Nephron progenitor cell (in vitro differentiated cells): ENCODE data around the gene MUSTN1.

Source experiments
- DNase-seq: peaks from one replicate; pipeline ENCODE4 v3.0.0; 2021
- H3K27ac Mint-ChIP-seq: 2 replicates; pipeline ENCODE4 v1.8.0; 2021; ENCODE audit warnings: mild to moderate bottlenecking, moderate library complexity, mixed read lengths
- H3K27me3 Mint-ChIP-seq: 2 replicates; pipeline ENCODE4 v1.8.0; 2021; ENCODE audit warnings: mild to moderate bottlenecking, low read depth, mixed read lengths; ENCODE audit not compliant: poor library complexity
- H3K36me3 Mint-ChIP-seq: 2 replicates; pipeline ENCODE4 v1.8.0; 2021; ENCODE audit warnings: low read depth, mixed read lengths
- H3K4me1 Mint-ChIP-seq: 2 replicates; pipeline ENCODE4 v1.8.0; 2021; ENCODE audit warnings: mixed read lengths
- H3K4me3 Mint-ChIP-seq: 2 replicates; pipeline ENCODE4 v1.8.0; 2021; ENCODE audit warnings: mild to moderate bottlenecking, moderate library complexity, mixed read lengths
- H3K9me3 Mint-ChIP-seq: 2 replicates; pipeline ENCODE4 v1.8.0; 2021; ENCODE audit warnings: mild to moderate bottlenecking, moderate library complexity, mixed read lengths
- TF ChIP-seq, protein P1 (sequence below): fragments of 200-600 bp; sonication (generic); IDR thresholded peaks from 2 replicates; pipeline ENCODE4 v1.5.0; 2021; ENCODE audit warnings: antibody characterized with exemption

MUSTN1 gene

DNA sequence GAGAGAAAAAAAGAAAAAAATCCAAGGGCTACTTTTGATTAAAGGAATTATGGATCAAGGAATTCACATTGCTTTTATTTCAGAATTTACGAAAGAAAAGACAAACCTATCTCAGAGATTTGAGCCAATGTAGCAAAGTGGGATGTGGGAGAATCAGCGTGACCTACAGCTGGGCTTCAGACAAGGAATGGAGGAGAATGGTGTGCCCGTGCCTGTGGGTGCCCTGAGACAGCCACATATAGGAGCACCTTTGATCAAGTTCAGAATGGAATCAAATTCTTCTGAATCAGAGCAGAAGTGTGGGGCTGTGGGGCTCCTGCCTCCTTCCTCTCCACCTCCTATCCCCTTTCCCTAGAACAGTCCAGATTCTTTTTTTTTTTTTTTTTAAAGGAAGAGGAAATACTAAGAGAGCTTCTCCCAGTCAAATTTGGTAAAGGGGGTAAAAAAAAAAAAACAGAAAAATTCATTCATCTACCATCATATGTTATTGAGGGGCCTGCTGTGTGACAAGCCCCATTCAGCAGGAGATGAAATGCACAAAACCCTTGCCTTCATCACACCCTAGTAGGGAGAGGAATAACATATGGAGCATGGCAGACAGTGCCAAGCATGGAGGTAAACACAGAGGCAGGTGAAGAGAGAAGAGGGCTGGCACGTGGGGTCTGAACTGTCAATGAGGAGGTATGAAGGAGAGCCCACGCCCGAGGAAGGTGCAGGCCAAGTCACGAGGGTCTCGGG is 25.0 kb upstream of the MUSTN1 start:
- Mint-ChIP-seq H3K36me3 (peaks cover 25% of the 10 kb centered on the region), H3K27me3 (peaks cover 4% of the 10 kb centered on the region), H3K4me1 (no peaks in the 10 kb centered on the region), H3K27ac (no peak overlapping the region), H3K9me3 (peaks cover 26% of the 10 kb centered on the region), H3K4me3 (no peak overlapping the region)
- DNase-seq: no peak
- TF ChIP-seq, protein P1, sequence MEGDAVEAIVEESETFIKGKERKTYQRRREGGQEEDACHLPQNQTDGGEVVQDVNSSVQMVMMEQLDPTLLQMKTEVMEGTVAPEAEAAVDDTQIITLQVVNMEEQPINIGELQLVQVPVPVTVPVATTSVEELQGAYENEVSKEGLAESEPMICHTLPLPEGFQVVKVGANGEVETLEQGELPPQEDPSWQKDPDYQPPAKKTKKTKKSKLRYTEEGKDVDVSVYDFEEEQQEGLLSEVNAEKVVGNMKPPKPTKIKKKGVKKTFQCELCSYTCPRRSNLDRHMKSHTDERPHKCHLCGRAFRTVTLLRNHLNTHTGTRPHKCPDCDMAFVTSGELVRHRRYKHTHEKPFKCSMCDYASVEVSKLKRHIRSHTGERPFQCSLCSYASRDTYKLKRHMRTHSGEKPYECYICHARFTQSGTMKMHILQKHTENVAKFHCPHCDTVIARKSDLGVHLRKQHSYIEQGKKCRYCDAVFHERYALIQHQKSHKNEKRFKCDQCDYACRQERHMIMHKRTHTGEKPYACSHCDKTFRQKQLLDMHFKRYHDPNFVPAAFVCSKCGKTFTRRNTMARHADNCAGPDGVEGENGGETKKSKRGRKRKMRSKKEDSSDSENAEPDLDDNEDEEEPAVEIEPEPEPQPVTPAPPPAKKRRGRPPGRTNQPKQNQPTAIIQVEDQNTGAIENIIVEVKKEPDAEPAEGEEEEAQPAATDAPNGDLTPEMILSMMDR: no peak

DNA sequence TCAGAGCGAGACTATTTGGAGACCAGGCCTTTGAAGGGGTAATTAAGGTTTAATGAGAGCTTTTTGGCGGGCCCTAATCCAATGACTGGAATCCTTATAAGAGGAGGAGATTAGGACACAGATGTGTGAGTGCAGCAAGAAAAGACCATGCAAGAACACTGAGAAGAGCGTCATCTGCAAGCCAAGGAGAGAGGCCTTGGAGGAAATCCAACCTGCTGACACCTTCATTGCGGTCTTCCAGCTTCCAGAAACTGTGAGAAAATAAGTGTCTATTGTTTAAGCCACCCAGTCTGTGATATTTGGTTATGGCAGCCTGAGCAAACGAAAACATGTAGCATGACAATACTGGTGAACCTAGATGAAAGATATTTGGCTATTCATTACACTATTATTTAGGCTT is 23.0 kb upstream of the MUSTN1 start:
- H3K27ac Mint-ChIP-seq: no peak overlapping the region
- DNase-seq: no peak
- H3K27me3 Mint-ChIP-seq: peaks cover 4% of the 10 kb centered on the region
- TF ChIP-seq, protein P1: no peak
- H3K36me3 Mint-ChIP-seq: peaks cover 17% of the 10 kb centered on the region
- H3K4me1 Mint-ChIP-seq: no peaks in the 10 kb centered on the region
- peaks cover 7% of the 10 kb centered on the region for H3K9me3 Mint-ChIP-seq
- H3K4me3 Mint-ChIP-seq: no peak overlapping the region

DNA sequence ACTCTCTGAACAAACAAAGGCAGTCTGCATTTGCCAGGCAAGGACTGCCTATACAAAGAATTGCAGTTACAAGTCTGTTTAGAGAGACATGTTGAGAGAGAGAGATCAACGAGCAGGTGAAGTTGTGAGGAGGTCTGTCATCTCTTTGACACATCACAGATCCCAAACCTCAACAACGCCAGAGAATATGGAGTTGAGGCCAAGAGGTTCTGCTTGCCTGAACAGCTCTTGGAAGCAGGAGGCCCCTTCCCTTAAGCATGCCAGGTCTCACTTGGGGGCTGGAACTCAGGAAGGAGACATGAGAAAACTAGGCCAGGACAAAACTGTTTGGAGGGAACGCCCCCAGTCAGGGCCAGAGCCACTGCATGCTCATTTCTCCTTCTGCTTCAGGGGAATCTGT is 22.3 kb upstream of the MUSTN1 start:
- H3K27ac Mint-ChIP-seq: no peak overlapping the region
- TF ChIP-seq, protein P1: no peak
- H3K4me3 Mint-ChIP-seq: no peak overlapping the region
- peaks cover 12% of the 10 kb centered on the region for H3K36me3 Mint-ChIP-seq
- DNase-seq: no peak
- H3K4me1 Mint-ChIP-seq: no peaks in the 10 kb centered on the region
- H3K27me3 Mint-ChIP-seq: peaks cover 4% of the 10 kb centered on the region
- peaks cover 3% of the 10 kb centered on the region for H3K9me3 Mint-ChIP-seq

GRCh38 chr3:52856666-52857065 is 21.8 kb upstream of the MUSTN1 start:
- no peaks in the 10 kb centered on the region for H3K4me1 Mint-ChIP-seq
- no peak for DNase-seq
- peaks cover 4% of the 10 kb centered on the region for H3K27me3 Mint-ChIP-seq
- TF ChIP-seq, protein P1: no peak
- H3K27ac Mint-ChIP-seq: no peak overlapping the region
- H3K36me3 Mint-ChIP-seq: peaks cover 12% of the 10 kb centered on the region
- no peak overlapping the region for H3K4me3 Mint-ChIP-seq
- H3K9me3 Mint-ChIP-seq: peaks cover 3% of the 10 kb centered on the region

GRCh38 chr3:52854013-52854412 is 19.2 kb upstream of the MUSTN1 start:
- Mint-ChIP-seq H3K27me3 (no peaks in the 10 kb centered on the region), H3K4me3 (no peak overlapping the region), H3K9me3 (peaks cover 3% of the 10 kb centered on the region), H3K36me3 (peaks cover 12% of the 10 kb centered on the region), H3K4me1 (no peaks in the 10 kb centered on the region), H3K27ac (no peak overlapping the region)
- TF ChIP-seq, protein P1: no peak
- no peak for DNase-seq

DNA sequence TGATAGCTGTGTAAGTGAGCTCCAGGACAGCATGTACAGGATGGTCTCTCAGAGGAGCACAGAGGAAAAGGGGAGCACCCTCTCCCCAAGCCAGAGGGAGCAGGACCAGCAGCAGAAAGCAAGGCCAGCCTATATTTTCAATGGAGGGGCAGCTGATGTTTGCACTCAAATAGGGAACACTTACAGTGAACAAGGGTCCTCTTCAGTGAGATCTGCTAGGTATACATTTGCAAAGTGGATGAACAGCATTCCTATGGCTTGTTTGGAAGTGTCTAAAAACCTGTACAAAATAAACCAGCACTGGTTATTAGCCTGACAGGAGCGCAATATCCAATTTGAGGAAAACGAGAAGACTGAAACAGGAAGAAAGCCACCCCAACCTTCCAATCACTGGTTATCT is 17.6 kb upstream of the MUSTN1 start:
- Mint-ChIP-seq H3K9me3 (no peaks in the 10 kb centered on the region), H3K27ac (no peak overlapping the region), H3K36me3 (peaks cover 11% of the 10 kb centered on the region), H3K4me3 (no peak overlapping the region), H3K4me1 (no peaks in the 10 kb centered on the region), H3K27me3 (peaks cover 2% of the 10 kb centered on the region)
- DNase-seq: no peak
- TF ChIP-seq, protein P1: no peak
